ENCODE measurements around the gene ZNF544.

ZNF544 gene

GRCh38 chr19:58261600-58261967 lies 32.9 kb downstream of the ZNF544 start:
- TF ChIP-seq CTCF (conservative IDR thresholded peaks at IDR 0.05), result no peak
- H3K27ac ChIP-seq, result no peak overlapping the region

GRCh38 chr19:58261968-58262921 lies 33.5 kb downstream of the ZNF544 start:
- no peak for TF ChIP-seq CTCF (conservative IDR thresholded peaks at IDR 0.05)
- no peak overlapping the region for H3K27ac ChIP-seq

GRCh38 chr19:58262922-58263296 lies 34.2 kb downstream of the ZNF544 start:
- no peak overlapping the region for H3K27ac ChIP-seq
- no peak for TF ChIP-seq CTCF (conservative IDR thresholded peaks at IDR 0.05)

GRCh38 chr19:58265100-58265499 lies 36.4 kb downstream of the ZNF544 start:
- no peak overlapping the region for H3K27ac ChIP-seq
- no peak for TF ChIP-seq CTCF (conservative IDR thresholded peaks at IDR 0.05)

- TF ChIP-seq CTCF (conservative IDR thresholded peaks at IDR 0.05), result no peak
- no peak overlapping the region for H3K27ac ChIP-seq
Measured at GRCh38 chr19:58268344-58268743, 39.6 kb downstream of the ZNF544 start.

- no peak overlapping the region for H3K27ac ChIP-seq
Measured at GRCh38 chr19:58274771-58275201, 46.1 kb downstream of the ZNF544 start.

GRCh38 chr19:58275564-58275963 lies 46.9 kb downstream of the ZNF544 start:
- no peak overlapping the region for H3K27ac ChIP-seq
- no peak for TF ChIP-seq CTCF (conservative IDR thresholded peaks at IDR 0.05)

More at GRCh38 chr19:58274771-58275201, 46.1 kb downstream of the ZNF544 start:
- TF ChIP-seq CTCF (conservative IDR thresholded peaks at IDR 0.05), result no peak
